Calu3 (cell line): Measurements from ENCODE around the gene ASTN2. TPM values are rescaled to one million over a fixed set of nuclear protein-coding genes. Genes with fewer than 3 reads are reported as not detected.
"Not testable (repeated sequence)": the region's sequence is repeated elsewhere in the genome, so short reads cannot be mapped to it uniquely, and the experiment has no call there.

ENCODE experiments used
- BruUV-seq: library from RNA; stranded (reverse); fragments of 400-500 nt; replicated peaks from 2 replicates; lab custom pipeline; 2021; lab: Mats Ljungman, UMichigan
- CTCF ChIA-PET: fragments of 300-600 bp; sonication (Branson Sonifier 250); formaldehyde crosslinking; loops from one replicate; lab custom pipeline; 2022; ENCODE audit warnings: antibody characterized with exemption; lab: Charles Lee
- DNase-seq: peaks from one replicate; pipeline ENCODE4 v3.0.0; 2022
- H3K27ac Mint-ChIP-seq: one replicate; pipeline ENCODE4 v1.8.0; 2022; ENCODE audit warnings: mixed read lengths; ENCODE audit not compliant: unreplicated experiment
- H3K27me3 Mint-ChIP-seq: one replicate; pipeline ENCODE4 v1.8.0; 2022; ENCODE audit warnings: mixed read lengths; ENCODE audit not compliant: unreplicated experiment
- H3K36me3 Mint-ChIP-seq: one replicate; pipeline ENCODE4 v1.8.0; 2022; ENCODE audit warnings: mild to moderate bottlenecking, moderate library complexity, mixed read lengths; ENCODE audit not compliant: insufficient read depth, unreplicated experiment
- H3K4me1 Mint-ChIP-seq: one replicate; pipeline ENCODE4 v1.8.0; 2022; ENCODE audit warnings: mild to moderate bottlenecking, low read depth, mixed read lengths; ENCODE audit not compliant: unreplicated experiment
- H3K4me3 Mint-ChIP-seq: one replicate; pipeline ENCODE4 v1.8.0; 2022; ENCODE audit warnings: mild to moderate bottlenecking, low read depth, moderate library complexity, mixed read lengths; ENCODE audit not compliant: unreplicated experiment
- H3K9me3 Mint-ChIP-seq: one replicate; pipeline ENCODE4 v1.8.0; 2022; ENCODE audit warnings: low read depth, mixed read lengths; ENCODE audit not compliant: unreplicated experiment
- CTCF ChIP-seq: fragments of 200-600 bp; IDR thresholded peaks from one replicate; pipeline ENCODE4 v1.8.0; 2022; ENCODE audit warnings: antibody characterized with exemption; ENCODE audit not compliant: unreplicated experiment
- intact Hi-C: fragments of 100-400 bp; cut with micrococcal nuclease; formaldehyde crosslinking; loops from one replicate; pipeline ENCODE4 v1.10.0; 2022; ENCODE audit not compliant: unreplicated experiment
- total RNA-seq: library from RNA; stranded (reverse); gene quantifications from 2 replicates; pipeline ENCODE4 v1.2.3, GENCODE V29; 2022

The ASTN2 gene
- total RNA-seq, 1 experiment from 2014 or later = 1.7 TPM

GRCh38 chr9:116925121-116925520, 489.7 kb downstream of the ASTN2 start:
- Mint-ChIP-seq H3K27ac (no peak overlapping the region), H3K9me3 (no peaks in the 10 kb centered on the region), H3K4me1 (no peaks in the 10 kb centered on the region), H3K27me3 (peaks cover 9% of the 10 kb centered on the region), H3K36me3 (no peaks in the 10 kb centered on the region), H3K4me3 (no peak overlapping the region)
- CTCF ChIA-PET = no interaction called here
- BruUV-seq = no TSS peak
- TF ChIP-seq CTCF = no peak
- DNase-seq = no peak
- intact Hi-C loops = no loop called here

- Mint-ChIP-seq H3K4me1 (no peaks in the 10 kb centered on the region), H3K27ac (no peak overlapping the region), H3K4me3 (no peak overlapping the region), H3K27me3 (peaks cover 4% of the 10 kb centered on the region), H3K36me3 (no peaks in the 10 kb centered on the region), H3K9me3 (no peaks in the 10 kb centered on the region)
- intact Hi-C loops = no loop called here
- no peak for TF ChIP-seq CTCF
- no TSS peak for BruUV-seq
- no peak for DNase-seq
- CTCF ChIA-PET = no interaction called here
These were observed 490.3 kb downstream of the ASTN2 start for GRCh38 chr9:116924462-116925110.

GRCh38 chr9:116917895-116918508, 496.9 kb downstream of the ASTN2 start:
- H3K9me3 Mint-ChIP-seq, H3K27me3 Mint-ChIP-seq: not testable (repeated sequence)

GRCh38 chr9:116913536-116913935, 501.3 kb downstream of the ASTN2 start:
- Mint-ChIP-seq H3K36me3 (no peaks in the 10 kb centered on the region), H3K4me3 (no peak overlapping the region), H3K4me1 (no peaks in the 10 kb centered on the region), H3K27ac (no peak overlapping the region), H3K27me3 (peaks cover 18% of the 10 kb centered on the region), H3K9me3 (no peaks in the 10 kb centered on the region)
- no peak for TF ChIP-seq CTCF
- no peak for DNase-seq
- no TSS peak for BruUV-seq
- CTCF ChIA-PET = interaction anchor here (1.4 kb wide), 1 partner anchor 24 kb away, joined by 3 read pairs; no protein-coding TSS in a partner anchor
- intact Hi-C loops = no loop called here

More at GRCh38 chr9:116917895-116918508, 496.9 kb downstream of the ASTN2 start:
- H3K36me3 Mint-ChIP-seq, H3K4me1 Mint-ChIP-seq, intact Hi-C loops, H3K27ac Mint-ChIP-seq, BruUV-seq, H3K4me3 Mint-ChIP-seq, DNase-seq, CTCF ChIA-PET: not testable (repeated sequence)

GRCh38 chr9:116910201-116910600, 504.7 kb downstream of the ASTN2 start:
- Mint-ChIP-seq H3K4me3 (no peak overlapping the region), H3K27ac (no peak overlapping the region), H3K4me1 (no peaks in the 10 kb centered on the region), H3K27me3 (peaks cover 50% of the 10 kb centered on the region), H3K9me3 (no peaks in the 10 kb centered on the region), H3K36me3 (no peaks in the 10 kb centered on the region)
- DNase-seq = no peak
- intact Hi-C loops = no loop called here
- BruUV-seq = no TSS peak
- TF ChIP-seq CTCF = no peak
- CTCF ChIA-PET = no interaction called here
